Stimulated activated CD4-positive, alpha-beta T cell treated with anti-CD3 and anti-CD28 coated beads, Interleukin-12 subunit alpha, Interleukin-12 subunit beta, amount 100 ng/mL, for 48 hours (primary cell): ENCODE measurements around the gene CPOX.
"Not testable (repeated sequence)": the region's sequence is repeated elsewhere in the genome, so short reads cannot be mapped to it uniquely, and the experiment has no call there.

Experiments used
- DNase-seq, 3 donors: peaks; one replicate each; pipeline ENCODE4 v3.0.0-alpha.2; 2020; ENCODE audit warnings: low read depth in 2 of 3, low spot score in 1 of 3

CPOX gene

GRCh38 chr3:98593046-98593936, at the start of gene CPOX:
TSS of gene CPOX (minus strand) at chr3:98593611. CDS start at chr3:98593504, 107 bp downstream.
- peak; percentile 79 to 88 (median 81) for DNase-seq

- not testable (repeated sequence) for DNase-seq
Measured at GRCh38 chr3:98642769-98643168, 49.4 kb upstream of the CPOX start.

- not testable (repeated sequence) for DNase-seq
Measured at GRCh38 chr3:98641756-98642155, 48.3 kb upstream of the CPOX start.

- DNase-seq, result not testable (repeated sequence)
Measured at GRCh38 chr3:98638515-98638914, 45.1 kb upstream of the CPOX start.

GRCh38 chr3:98630416-98630815, 37.0 kb upstream of the CPOX start:
- DNase-seq, result no peak

- DNase-seq, result no peak
Measured at GRCh38 chr3:98628317-98628716, 34.9 kb upstream of the CPOX start.

GRCh38 chr3:98626151-98626550, 32.7 kb upstream of the CPOX start:
- DNase-seq, result no peak

- DNase-seq, result no peak
Measured at GRCh38 chr3:98623572-98624280, 30.3 kb upstream of the CPOX start.

- DNase-seq, result no peak
Measured at GRCh38 chr3:98617841-98618240, 24.4 kb upstream of the CPOX start.

GRCh38 chr3:98613616-98614015, 20.2 kb upstream of the CPOX start:
- DNase-seq, result no peak

GRCh38 chr3:98612996-98613517, 19.6 kb upstream of the CPOX start:
- DNase-seq, result no peak

- no peak for DNase-seq
Measured at GRCh38 chr3:98612587-98612986, 19.2 kb upstream of the CPOX start.

- DNase-seq, result no peak
Measured at GRCh38 chr3:98608029-98608428, 14.6 kb upstream of the CPOX start.

GRCh38 chr3:98603580-98603979, 10.2 kb upstream of the CPOX start:
- DNase-seq, result no peak

- DNase-seq, result no peak
Measured at GRCh38 chr3:98602078-98602678, 8.8 kb upstream of the CPOX start.

GRCh38 chr3:98601180-98601579, 7.8 kb upstream of the CPOX start:
- DNase-seq, result no peak

- DNase-seq, result no peak
Measured at GRCh38 chr3:98600412-98601095, 7.1 kb upstream of the CPOX start.

GRCh38 chr3:98599647-98600411, 6.4 kb upstream of the CPOX start:
- no peak for DNase-seq

- DNase-seq, result no peak
Measured at GRCh38 chr3:98598492-98598891, 5.1 kb upstream of the CPOX start.
